Activated CD4-positive, alpha-beta T cell treated with anti-CD3 and anti-CD28 coated beads, Interleukin-2, Interleukin-6, amounts not matched to agents 100 ng/mL and 50 ng/mL, durations not matched to agents 16 hours and 8 hours (primary cell): ENCODE results near the gene GJA9.
A peak's percentile ranks its signal among the peaks of the same experiment; 100 is the strongest.
"Not testable (repeated sequence)": the region's sequence is repeated elsewhere in the genome, so short reads cannot be mapped to it uniquely, and the experiment has no call there.

Source experiments
- DNase-seq: peaks from one replicate; pipeline ENCODE4 v3.0.0-alpha.2; 2020

Gene GJA9

DNA sequence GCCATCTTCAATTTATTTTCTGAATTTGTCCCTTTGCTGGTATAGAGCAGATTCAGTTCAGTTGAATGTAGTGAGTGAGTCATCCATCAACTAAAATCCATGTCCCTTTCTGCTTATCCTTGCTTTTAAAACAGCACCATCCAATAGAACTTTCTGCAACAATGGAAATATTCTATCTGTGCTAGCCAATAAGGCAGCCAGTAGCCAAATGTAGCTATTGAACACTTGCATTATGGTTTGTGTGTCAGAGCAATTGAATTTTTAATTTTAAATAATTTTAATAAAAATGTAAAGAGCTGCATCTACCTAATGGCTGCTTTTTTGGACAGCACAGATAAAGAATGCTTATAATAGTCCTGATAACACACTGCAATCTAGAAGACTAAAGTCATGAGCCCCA lies at the start of gene GJA9:
GJA9 (minus strand) TSS at position 101 of the 400 bp plus-strand sequence. CDS start 5,489 bp downstream, outside the sequence.
- DNase-seq, result no peak

DNA sequence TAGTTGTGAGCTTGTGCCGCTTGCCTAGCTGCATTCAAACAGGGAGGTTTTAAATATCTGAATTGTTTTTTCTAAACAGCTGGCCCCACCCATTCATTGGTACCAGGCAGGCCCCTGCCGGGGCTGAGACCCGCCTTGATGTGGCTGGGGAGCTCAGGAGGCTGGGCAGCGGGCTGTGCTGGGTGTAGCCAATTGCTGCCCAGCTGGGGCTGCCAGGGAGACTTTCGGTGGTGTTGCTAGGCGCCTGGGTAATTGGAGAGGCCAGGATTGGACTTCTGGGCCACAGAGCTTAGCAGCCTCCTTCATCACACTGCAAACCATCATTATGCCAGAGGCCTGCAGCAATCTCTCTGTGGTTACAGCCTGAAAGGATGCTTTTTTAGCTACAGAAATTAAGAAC lies 48.1 kb upstream of the GJA9 start:
- peak; percentile 19 for DNase-seq

DNA sequence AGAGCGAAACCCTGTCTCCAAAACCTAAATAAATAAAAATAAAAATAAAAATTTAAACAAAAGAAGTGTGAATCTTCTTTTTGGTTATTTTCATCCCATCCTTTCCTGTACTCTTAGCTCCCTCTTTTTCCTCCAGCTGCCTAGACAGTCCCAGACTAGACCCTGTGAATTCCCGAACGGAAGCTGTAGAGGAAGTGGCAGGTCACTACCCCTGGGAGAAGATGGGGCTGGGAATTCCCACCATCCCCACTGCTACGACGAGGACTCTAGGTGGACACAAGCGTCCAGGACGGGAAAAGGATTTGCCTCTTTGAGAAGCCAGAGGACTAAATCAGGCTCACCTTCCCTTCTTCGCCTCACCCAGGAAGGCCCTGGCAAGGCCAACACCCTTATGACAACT lies 47.7 kb upstream of the GJA9 start:
- no peak for DNase-seq

DNA sequence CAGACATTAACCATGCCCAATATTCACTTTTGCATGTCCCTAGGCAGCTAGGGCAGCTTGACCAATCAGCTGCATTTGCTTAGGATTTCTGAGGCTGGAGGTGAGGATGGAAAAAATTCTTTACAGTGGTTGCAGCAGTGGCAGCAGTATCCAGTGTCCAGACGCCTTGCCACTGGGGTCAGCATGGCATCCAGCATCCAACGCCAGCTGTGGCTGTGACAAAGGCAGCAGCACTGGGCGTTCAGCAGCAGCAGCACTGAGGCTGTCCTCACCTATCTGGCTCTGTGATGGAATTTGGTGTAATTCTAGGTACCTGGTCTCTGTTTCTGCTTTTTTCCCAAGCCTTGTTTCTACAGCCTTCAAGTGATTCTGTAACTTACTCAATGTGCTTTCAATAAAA lies 44.7 kb upstream of the GJA9 start:
- no peak for DNase-seq

DNA sequence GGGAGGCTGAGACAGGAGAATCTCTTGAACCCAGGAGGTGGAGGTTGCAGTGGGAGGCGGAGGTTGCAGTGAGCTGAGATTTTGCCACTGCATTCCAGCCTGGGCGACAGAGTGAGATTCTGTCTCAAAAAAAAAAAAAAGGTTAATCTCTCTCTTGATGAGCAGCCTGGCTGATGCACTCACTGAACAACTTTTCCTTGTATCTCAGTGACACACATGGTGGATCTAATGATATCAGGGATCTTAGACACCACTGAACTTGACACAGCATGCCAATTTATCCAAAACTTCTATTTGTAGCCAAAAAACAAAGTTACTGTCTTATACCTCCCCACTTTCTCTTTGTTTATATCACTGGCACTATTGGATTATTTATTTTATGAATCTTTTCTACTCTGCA lies 44.0 kb upstream of the GJA9 start:
- DNase-seq, result no peak

DNA sequence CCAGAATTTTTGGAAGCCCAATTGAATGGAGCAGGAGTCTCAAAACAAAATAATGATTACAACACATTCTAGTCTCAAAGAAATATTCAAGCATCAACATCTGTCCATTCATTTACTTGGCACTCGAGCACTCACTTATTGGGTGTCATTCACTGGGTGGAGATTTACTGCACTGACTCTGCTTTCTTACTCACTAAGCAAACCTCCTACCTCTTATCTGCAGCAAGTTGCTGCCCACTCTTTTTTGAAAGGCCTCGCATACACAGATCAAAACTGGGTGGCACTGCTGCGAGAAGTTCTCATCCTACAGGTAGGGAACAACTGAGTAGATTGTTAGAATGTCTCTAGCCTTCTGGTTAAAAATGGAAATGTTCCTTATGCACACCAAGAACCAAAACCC lies 42.2 kb upstream of the GJA9 start:
- DNase-seq, result no peak

DNA sequence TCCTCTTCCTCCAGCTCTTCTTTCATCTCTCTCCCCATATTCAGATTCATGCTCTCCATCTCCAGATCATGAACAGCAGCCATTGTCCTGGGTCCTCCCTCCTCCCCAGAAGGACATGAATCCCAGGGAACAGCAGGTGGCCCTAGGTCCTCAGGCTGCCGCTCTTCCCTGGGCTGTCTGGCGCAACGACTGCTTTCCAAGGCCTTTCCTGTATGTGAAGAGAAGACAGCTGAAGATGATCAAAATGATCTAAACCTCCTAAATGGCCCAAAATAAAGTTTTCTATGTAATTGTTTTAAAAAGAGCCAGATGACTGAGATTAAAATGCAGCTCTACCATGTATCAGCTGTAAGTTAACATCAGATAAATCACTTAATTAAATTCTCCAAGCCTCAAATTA lies 37.7 kb upstream of the GJA9 start:
- DNase-seq, result no peak

DNA sequence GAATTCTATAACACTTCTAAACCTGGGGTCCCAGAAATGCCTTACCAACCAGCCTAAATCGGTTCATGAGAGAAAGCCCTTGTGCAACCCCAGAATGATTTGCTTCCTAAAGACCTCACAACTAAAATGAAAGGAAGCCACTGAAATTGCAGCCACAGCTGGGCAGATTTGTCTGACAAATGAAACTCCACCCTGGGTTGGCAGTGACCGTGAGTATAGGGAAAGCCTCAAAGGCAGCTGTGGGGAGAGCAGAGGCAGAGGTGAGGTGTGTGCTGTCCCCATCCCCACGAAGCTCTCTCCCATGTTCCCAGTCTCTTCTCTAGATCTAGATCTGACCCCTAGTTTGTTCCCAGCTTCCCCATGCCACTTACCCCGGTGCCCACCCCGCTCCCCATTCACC lies 37.2 kb upstream of the GJA9 start:
- DNase-seq, result no peak

DNA sequence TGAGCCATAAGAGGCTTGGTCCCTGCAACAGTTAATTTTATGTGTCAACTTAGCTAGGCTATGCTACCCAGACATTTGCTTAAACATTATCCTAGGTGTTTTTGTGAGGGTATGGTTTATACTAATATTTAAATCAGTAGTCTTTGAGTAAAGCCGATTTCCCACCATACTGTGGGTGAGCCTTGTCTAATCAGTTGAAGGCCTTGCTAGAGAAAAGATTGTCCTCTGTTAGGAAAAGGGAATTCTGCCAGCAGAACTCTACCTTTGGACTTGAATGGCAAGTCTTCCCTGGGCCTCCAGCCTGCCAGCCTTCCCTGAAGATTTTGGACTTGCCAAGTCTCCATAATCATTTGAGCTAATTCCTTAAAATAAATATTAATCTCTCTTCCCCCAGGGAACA lies 36.4 kb upstream of the GJA9 start:
- no peak for DNase-seq

DNA sequence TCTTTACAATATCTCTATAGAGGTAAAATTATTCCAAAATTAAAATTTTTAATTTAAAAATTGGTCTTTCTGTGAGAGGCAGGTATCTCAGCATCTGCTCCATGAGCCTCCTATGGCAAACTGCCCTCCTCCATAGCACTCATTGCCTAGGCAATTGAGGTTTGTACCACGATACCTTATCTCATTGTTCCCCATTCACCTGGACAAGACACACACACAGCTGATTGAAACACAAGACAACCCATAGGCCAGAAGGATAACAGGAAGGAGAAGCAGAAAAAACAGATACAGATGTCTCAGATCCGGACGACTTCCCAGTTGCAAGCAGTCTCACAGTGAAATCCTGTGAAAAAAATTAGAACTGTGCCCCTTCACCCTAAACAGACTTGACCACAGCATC lies 36.0 kb upstream of the GJA9 start:
- DNase-seq, result no peak

DNA sequence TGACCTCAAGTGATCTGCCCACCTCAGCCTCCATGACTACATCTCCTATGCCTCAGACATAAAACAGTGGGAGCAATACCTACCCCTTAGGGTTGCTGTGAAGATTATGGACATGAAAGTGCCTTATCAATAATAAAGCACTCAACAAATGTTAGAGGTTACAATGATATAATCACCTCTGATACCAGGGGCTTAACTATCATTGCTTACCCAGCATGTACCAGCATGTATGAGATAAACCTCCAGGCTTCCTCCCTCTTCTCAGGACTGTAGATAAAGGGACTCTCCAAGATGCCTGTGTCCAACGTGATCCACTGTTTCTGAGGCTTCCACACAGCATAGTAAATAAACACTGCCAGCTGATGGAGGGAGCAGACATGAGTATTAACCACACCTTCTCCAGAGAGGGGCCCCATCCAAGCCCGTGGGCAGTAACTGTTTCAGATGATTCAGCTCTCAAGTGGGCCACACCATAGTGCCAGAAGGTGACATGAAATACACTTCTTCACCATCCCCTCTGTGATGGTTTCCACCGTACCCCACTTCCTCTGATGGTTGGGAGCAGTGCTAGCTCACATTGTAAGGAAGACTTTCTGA lies 34.1 kb upstream of the GJA9 start:
- no peak for DNase-seq

DNA sequence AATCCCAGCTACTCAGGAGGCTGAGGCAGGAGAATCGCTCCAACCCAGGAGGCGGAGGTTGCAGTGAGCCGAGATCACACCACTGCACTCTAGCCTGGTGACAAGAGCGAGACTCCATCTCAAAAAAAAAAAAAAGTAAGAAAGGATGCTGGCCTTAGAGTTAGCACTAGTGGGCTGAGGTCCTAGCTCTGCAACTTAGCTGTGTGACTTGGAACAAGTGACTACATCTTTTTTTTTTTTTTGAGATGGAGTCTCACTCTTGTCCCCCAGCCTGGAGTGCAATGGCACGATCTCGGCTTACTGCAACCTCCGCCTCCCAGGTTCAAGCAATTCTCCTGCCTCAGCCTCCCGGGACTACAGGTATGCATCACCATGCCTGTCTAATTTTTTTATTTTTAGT lies 33.5 kb upstream of the GJA9 start:
- not testable (repeated sequence) for DNase-seq

DNA sequence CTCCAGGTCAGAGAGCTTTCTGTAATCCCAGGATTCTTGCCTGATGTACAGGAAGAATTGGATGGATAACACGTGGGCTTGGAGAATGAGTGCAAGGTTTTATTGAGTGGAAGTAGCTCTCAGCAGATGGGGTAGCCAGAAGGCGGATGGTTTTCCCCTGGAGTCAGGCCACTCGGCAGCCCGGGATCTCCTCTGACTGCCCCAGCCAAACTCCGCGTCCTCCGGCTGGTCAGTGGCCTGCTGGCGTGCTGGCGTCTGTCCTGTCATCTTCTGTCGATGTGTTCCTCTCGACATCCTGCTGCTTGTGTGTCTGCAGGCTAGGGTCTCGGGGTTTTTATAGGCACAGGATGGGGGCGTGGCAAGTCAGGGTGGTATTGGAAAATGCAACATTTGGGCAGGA lies 27.4 kb upstream of the GJA9 start:
- no peak for DNase-seq

DNA sequence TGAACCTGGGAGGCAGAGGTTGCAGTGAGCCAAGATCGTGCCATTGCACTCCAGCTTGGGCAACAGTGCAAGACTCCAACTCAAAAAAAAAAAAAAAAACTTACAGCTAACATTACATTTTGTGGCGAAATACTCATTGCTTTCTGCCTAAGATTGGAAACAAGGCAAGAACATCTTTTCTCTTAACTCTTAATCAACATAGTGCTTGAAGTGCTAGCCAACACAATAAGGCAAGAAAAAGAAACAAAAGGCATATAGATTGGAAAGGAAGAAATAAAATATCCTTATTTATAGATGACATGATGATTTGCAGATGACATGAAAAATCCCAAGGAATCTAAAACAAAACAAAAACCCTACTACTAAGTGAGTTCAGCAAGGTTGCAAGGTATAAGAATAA lies 24.6 kb upstream of the GJA9 start:
- no peak for DNase-seq

DNA sequence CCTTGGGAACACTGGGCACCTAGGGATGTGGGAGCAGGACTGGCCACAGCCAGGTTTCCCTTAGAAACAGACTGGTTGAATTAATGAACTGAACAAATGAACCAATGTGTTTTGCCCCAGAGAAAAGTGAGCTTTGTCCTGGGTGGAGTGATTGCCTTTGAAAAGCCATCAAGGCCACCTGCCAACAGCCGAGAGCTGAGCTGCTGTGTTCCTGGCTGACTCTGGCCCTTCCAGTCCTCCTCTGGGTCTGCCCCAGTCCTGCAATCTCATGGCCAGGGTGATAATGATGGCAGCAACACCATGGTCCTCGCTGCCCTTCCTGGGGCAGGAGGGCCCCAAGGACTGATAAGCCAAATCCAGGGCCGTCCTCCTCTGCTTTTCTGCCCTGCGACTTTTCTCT lies 18.2 kb upstream of the GJA9 start:
- no peak for DNase-seq

DNA sequence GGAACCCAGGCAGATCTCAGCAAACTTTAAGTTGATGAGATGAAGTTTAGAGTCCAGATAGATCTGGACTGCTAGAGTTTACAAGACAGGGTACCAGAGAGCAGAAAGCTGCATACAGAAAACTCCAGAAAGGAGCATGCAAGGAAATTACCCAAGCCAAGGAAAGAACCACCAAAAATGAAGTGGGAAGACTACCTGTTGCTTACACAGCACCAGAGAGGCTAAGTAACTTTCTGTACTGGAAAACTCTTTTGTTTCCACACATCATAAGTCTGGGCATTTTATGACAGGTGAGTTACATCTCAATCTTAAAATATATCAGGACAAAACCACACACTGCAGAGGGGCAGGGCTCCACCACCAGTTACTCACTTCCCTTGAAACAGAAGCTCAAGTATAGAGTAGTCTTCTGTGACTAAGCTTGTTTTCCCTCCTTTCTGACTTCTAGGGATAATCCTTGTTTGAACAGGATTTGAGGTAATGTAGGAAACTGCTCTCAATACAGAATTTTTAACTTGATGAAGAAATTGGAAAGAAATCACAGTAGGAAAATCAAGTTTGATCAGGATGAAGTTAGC lies 17.4 kb upstream of the GJA9 start:
- DNase-seq, result no peak

DNA sequence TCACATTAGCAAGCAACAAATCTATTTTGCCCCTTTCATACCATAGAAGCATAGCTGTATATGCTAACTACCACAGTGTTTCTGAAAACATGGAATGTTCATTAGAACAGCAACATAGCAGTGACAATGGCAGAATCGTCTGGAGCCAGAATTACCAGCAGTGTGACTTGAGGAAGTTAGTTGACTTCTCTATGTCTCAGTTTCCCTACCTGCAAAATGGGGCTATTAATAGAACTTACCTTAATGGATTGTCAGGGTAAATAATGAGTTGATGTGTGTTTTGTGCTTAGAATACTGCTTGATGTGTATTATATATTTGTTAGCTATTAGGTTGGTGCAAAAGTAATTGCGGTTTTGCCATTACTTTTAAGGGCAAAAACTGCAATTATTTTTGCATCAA lies 14.8 kb upstream of the GJA9 start:
- DNase-seq, result no peak

DNA sequence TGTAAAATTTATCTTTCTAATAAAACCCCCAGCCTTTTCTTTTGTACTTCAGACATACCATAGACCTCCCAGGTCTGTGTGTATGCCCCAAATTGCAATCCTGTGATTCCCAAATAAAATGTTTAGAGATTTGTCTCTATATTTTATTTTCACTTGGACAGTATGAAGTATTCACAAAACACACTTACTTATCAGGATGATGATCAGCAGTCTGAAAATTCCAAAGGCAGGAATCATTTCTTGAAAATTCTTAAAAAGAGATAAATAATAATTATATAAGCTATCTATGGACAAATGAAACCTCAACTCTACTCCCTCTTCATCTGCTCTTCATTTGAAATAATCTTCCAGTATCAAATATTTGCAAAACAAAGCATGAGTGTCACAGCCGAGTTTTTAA lies 11.6 kb upstream of the GJA9 start:
- DNase-seq, result no peak

DNA sequence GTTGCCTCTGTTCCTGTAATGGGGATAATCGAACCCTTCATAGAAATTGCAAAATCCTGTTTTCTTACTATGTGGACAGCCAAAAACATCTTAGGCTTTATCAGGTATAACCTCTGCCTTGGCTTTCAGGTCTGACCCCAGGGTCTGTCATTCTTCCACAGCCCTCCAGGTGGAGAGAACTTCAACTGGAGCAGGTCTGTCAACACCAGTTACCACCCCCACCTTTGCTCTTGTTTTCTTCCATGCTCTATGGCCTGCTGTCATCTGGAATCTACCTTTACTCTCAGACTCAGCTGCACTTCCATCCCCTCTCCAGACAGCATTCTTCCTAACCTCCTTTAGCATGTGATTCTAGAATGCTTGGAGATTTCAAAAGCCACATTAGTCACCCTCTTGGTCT lies 10.4 kb upstream of the GJA9 start:
- DNase-seq, result no peak

DNA sequence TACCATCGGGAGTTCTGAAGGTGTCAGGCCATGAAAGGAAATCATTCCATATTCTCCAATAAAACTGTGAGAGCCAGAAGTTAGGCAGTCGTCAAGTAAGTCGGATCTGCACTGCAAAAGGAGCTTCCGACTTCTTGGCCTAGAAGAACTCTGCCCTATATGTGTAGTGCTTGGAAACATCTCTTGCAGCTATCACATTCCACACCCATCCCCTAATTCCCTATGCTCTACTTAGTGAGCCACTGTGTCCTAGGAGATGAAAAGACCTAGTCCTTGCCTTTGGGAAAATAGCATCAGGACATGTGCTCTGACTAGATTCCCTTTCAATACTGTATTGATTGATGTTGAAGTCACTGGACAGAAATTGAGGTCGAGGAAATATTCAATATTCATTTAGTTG lies 8.2 kb upstream of the GJA9 start:
- DNase-seq, result no peak

DNA sequence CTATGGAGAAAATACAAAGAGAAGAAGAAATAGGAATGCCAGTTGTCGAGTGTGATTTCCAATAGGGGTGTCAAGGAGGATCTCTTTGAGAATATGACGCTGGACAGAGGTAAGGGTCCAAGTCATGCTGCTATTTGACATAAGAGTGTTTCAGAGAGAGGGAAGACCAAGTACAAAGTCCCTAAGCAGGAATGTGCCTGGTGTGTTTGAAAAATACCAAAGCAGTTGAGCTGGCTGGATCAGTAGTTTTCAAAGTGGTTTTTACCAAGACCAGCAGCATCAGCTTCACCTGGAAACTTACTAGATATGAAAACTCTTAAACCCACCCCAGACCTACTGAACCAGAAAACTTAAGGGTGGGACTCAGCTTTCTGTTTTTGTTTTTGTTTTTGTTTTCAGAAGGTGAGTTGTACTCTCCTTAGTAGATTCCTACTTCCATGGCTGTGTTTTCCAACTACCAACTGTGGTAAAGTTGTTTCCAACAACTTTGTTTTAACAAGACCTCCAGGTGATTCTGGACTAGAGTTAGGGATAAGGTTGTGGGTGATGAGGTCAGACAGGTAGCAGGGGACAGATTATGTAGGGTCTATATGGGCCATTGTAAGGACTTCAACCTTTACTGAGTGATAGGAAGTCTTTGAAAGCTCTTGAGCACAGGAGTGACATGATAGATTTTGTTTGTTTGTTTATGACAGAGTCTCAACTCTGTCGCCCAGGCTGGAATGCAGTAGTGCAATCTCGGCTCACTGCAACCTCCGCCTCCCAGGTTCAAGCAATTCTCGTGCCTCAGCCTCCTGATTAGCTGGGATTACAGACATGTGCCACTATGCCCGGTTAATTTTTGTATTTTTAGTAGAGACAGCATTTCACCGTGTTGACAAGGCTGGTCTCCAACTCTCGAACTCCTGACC lies 7.3 kb upstream of the GJA9 start:
- no peak for DNase-seq

DNA sequence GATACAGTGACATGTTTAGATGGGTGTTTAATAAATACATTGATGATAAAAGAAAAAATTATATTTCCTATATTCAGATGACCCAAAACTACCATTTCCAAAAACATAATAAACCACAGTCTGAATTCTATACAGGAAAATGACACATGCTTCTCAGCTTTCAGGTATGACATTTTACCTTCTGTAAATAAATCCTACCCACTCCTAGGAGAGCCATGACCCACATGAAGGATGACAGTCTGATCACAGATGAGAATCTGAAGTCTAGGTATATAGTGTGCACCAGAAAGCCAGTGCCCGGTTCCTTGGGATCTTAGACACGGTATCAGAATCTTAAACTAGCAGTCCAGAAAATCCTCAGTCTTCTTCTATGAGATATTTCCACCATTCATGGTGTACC lies 3.7 kb upstream of the GJA9 start:
- DNase-seq, result no peak

DNA sequence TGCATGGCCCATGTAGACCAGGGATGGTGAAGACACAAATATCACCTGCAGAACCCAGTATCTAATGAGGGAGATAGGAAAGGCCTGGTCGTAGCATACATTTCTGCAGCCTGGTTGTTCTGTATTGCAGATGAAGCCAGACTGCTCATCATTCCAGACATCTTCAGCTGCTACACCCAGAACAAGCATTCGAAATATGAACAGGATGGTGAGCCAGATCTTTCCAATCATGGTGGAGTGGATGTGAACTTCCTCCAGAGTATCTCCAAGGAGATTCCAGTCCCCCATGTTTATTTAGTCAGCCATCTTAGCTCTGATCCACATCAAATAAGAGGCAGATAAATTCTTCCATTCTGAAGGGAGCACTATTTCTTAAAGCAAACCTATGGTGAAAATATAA lies 5.6 kb downstream of the GJA9 start:
- DNase-seq, result no peak
